GM19455 (cell line): Measurements from ENCODE around the gene EDDM3A.
"Not testable (repeated sequence)": the region's sequence is repeated elsewhere in the genome, so short reads cannot be mapped to it uniquely, and the experiment has no call there.

Experiments
- ATAC-seq: cut with Tn5 transposase; IDR thresholded peaks from one replicate; pipeline ENCODE4 v1.9.1; 2021; ENCODE audit not compliant: unreplicated experiment

Gene EDDM3A

GRCh38 chr14:20732979-20733635 lies 12.6 kb upstream of the EDDM3A start:
- ATAC-seq, result no peak

GRCh38 chr14:20733684-20734429 lies 11.8 kb upstream of the EDDM3A start:
- no peak for ATAC-seq

GRCh38 chr14:20734430-20734806 lies 11.3 kb upstream of the EDDM3A start:
- no peak for ATAC-seq

- ATAC-seq, result not testable (repeated sequence)
Observed at GRCh38 chr14:20738292-20738691, 7.4 kb upstream of the EDDM3A start.

GRCh38 chr14:20742132-20742531 lies 3.6 kb upstream of the EDDM3A start:
- ATAC-seq, result no peak

- ATAC-seq, result no peak
Observed at GRCh38 chr14:20743556-20743955, 2.1 kb upstream of the EDDM3A start.

GRCh38 chr14:20746566-20746965 lies 879 bp downstream of the EDDM3A start:
- no peak for ATAC-seq

GRCh38 chr14:20748439-20748838 lies 2.8 kb downstream of the EDDM3A start:
- ATAC-seq, result no peak

GRCh38 chr14:20750194-20750593 lies 4.5 kb downstream of the EDDM3A start:
- no peak for ATAC-seq

GRCh38 chr14:20751963-20752562 lies 6.4 kb downstream of the EDDM3A start:
- no peak for ATAC-seq

- ATAC-seq, result no peak
Observed at GRCh38 chr14:20754308-20754707, 8.6 kb downstream of the EDDM3A start.

GRCh38 chr14:20755037-20755436 lies 9.3 kb downstream of the EDDM3A start:
- no peak for ATAC-seq

- no peak for ATAC-seq
Observed at GRCh38 chr14:20757965-20758364, 12.3 kb downstream of the EDDM3A start.

- ATAC-seq, result not testable (repeated sequence)
Observed at GRCh38 chr14:20759465-20759864, 13.8 kb downstream of the EDDM3A start.

- no peak for ATAC-seq
Observed at GRCh38 chr14:20760950-20761349, 15.3 kb downstream of the EDDM3A start.

- ATAC-seq, result no peak
Observed at GRCh38 chr14:20768593-20768892, 22.9 kb downstream of the EDDM3A start.

- no peak for ATAC-seq
Observed at GRCh38 chr14:20769421-20769820, 23.7 kb downstream of the EDDM3A start.

GRCh38 chr14:20772650-20773049 lies 27.0 kb downstream of the EDDM3A start:
- no peak for ATAC-seq

- no peak for ATAC-seq
Observed at GRCh38 chr14:20774258-20774824, 28.7 kb downstream of the EDDM3A start.

GRCh38 chr14:20775043-20775442 lies 29.4 kb downstream of the EDDM3A start:
- no peak for ATAC-seq

GRCh38 chr14:20775901-20776300 lies 30.2 kb downstream of the EDDM3A start:
- no peak for ATAC-seq

- no peak for ATAC-seq
Observed at GRCh38 chr14:20781803-20782202, 36.1 kb downstream of the EDDM3A start.
